Stimulated activated naive B cell treated with anti-CD40 and anti-IgM and Interleukin-4, amounts not matched to agents 10 μg/mL and 1 μg/mL and 100 μg/mL, for 72 hours (primary cell): ENCODE data around the gene KCNRG.
A peak's percentile ranks its signal among the peaks of the same experiment; 100 is the strongest.

ENCODE experiments used
- ATAC-seq, 2 donors: fragments of 150-1000 bp; cut with Tn5 transposase; replicated peaks; 2 replicates each; pipeline ENCODE4 v1.10.0; 2021; ENCODE audit warnings: moderate library complexity in 1 of 2
- DNase-seq: peaks from one replicate; pipeline ENCODE4 v3.0.0; 2021
- H3K27ac Mint-ChIP-seq: one replicate; pipeline ENCODE4 v1.8.0; 2022; ENCODE audit warnings: mild to moderate bottlenecking, mixed read lengths
- H3K27me3 Mint-ChIP-seq, 2 donors: one replicate each; pipeline ENCODE4 v1.8.0; 2022; ENCODE audit warnings: mixed read lengths in 2 of 2
- H3K36me3 Mint-ChIP-seq, 2 donors: one replicate each; pipeline ENCODE4 v1.8.0; 2022; ENCODE audit warnings: mixed read lengths in 2 of 2, mild to moderate bottlenecking in 1 of 2
- H3K4me1 Mint-ChIP-seq, 2 donors: one replicate each; pipeline ENCODE4 v1.8.0; 2022; ENCODE audit warnings: mixed read lengths in 2 of 2, mild to moderate bottlenecking in 1 of 2
- H3K4me3 Mint-ChIP-seq, 2 donors: one replicate each; pipeline ENCODE4 v1.8.0; 2022; ENCODE audit warnings: mild to moderate bottlenecking in 2 of 2, mixed read lengths in 2 of 2, moderate library complexity in 1 of 2
- H3K9me3 Mint-ChIP-seq, 2 donors: one replicate each; pipeline ENCODE4 v1.8.0; 2022; ENCODE audit warnings: mixed read lengths in 2 of 2, mild to moderate bottlenecking in 1 of 2

Gene KCNRG

DNA sequence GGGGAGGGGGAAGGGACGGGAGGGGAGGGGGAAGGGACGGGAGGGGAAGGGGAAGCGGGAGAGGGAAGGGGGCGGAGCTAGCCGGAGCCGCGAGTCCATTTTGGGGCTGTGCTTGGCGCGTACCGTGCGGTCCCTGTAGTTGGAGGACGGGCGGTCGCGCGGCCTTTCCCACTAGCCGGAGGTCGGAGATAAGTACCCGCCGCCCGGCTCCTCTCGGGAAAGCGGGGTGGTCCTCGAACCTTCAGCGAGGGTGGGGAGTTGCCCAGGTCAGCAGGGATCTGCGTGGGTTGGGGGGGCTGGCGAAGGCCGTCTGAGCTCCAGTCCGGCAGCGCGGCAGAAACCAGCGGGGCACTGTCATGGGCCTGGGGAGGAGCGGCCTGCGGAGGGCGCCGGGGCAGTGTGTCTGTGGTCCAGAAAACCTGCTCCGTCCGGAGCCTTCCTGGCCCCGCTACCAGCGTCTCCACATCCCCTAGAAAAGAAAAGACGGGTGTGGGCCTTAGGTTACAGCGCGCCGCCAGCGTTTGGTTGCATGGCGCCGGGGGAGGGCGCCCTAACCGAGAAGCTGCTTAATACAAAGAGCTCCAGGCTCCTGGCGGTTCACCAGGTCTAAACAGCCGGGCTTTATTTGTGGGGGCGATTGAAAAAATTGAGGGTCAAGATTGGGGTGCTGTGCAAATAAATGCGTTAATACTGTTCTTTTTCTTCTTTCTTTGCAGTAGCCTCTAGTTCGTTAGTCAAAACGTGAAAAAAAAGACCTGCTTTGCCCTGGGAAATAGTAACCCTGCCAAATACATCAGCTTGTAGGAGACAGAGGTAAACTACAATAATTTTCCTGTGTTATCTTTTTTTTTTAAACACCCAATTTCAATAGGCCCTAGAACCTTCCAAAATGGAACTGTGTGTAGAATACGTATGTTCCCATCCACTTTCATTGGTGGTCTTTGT is 18.0 kb upstream of the KCNRG start, which contains the start of gene TRIM13:
TRIM13 (plus strand) TSS at position 92 of the 945 bp plus-strand sequence. CDS start 14,899 bp downstream, outside the sequence.
- Mint-ChIP-seq H3K4me3 (peak within 1 kb of the TSS; percentile 85 to 96), H3K27me3 (no peaks in the 10 kb centered on the region), H3K4me1 (peaks cover 20 to 44% of the 10 kb centered on the region in 2 donors), H3K36me3 (peaks cover 16 to 20% of the 10 kb centered on the region in 2 donors), H3K27ac (peak within 1 kb of the TSS; percentile 99), H3K9me3 (no peaks in the 10 kb centered on the region)
- peak; percentile 82 to 84 for ATAC-seq
- DNase-seq = peak; percentile 79

DNA sequence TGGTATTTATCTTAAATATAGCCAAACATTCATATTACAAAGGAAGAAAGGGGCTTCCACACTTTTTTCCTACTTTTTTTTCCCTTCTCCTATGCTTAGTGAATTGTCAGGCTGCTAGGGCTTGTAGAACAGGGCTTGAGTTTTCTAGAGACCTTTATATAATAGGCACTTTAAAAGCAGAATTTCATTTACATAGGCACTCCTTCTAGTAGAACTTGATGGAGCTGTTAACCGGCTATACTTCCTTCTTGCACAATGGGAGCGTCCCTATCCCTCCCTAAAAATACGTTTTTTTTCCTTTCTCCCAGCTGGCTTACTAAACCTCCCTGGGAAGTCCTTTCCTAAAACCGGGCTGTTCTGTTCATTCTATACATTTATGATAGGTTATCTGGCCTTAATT is 17.3 kb upstream of the KCNRG start:
- peak overlapping the region; percentile 85 to 96 for H3K4me3 Mint-ChIP-seq
- no peaks in the 10 kb centered on the region for H3K9me3 Mint-ChIP-seq
- H3K36me3 Mint-ChIP-seq = peaks cover 16 to 20% of the 10 kb centered on the region in 2 donors
- no peak for DNase-seq
- H3K27me3 Mint-ChIP-seq = no peaks in the 10 kb centered on the region
- no peak for ATAC-seq
- peak overlapping the region; percentile 82 for H3K27ac Mint-ChIP-seq
- H3K4me1 Mint-ChIP-seq = peaks cover 20 to 51% of the 10 kb centered on the region in 2 donors

DNA sequence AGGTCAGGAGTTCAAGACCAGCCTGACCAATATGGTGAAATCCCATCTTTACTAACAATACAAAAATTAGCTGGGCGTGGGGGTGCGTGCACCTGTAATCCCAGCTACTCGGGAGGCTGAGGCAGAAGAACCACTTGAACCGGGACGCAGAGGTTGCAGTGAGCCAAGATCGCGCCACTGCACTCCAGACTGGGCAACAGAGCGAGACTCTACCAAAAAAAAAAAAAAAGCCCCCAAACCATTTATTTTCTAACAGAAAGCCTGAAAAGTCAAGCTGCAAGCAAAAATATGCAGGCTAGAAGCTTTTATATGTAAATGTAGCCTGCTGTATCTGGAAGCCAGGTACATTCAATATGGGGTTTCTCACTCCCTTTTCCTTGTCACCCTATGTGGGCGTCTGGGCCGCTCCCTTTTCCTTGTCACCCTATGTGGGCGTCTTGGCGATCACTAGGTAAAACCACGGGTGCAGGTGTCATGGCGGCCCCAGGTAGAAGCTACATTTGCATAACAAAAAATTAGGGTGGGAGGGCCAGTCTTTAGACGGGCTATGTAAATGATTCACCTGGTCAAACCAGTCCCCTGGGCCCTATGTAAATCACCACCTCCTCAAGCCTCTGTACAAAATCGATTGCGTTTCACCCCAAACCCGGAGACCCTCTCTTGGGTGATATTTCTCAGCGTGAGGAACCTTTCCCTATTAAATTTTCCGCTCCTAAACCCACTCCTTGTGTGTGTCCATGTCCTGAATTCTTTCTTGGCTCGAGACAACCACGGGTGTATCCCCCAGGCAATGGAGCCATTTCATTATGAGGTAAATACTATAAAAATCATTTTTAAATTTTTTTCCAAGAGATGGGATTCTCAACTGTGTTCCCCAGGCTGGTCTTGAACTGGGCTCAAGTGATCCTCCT is 16.3 kb upstream of the KCNRG start:
- Mint-ChIP-seq H3K27ac (peak overlapping the region; percentile 62), H3K4me3 (peak overlapping the region; percentile 85 to 96), H3K4me1 (peaks cover 20 to 53% of the 10 kb centered on the region in 2 donors)

DNA sequence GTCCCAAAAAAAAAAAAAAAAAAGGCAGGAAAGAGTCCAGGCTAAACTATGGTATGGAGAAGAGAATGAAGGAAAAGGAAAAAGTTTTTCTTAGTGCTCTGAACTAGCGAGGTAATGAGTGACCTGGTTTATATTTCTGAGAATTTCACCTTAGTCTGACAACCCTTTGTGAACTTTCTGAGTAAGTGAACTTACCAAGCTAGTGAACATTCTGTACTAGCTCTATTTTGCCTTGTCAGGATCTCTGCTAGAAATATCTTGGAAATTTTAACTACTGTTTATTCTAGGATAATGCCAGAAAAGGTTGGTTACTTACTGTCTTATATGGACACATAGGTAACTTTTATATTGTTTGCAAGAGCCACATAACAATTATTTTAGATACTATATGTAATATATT is 14.0 kb upstream of the KCNRG start:
- peak overlapping the region in 1 of 2 donors; percentile 11 for H3K4me3 Mint-ChIP-seq
- H3K27me3 Mint-ChIP-seq = no peaks in the 10 kb centered on the region
- no peak overlapping the region for H3K27ac Mint-ChIP-seq
- peaks cover 31 to 39% of the 10 kb centered on the region in 2 donors for H3K36me3 Mint-ChIP-seq
- no peak for ATAC-seq
- peaks cover 22 to 50% of the 10 kb centered on the region in 2 donors for H3K4me1 Mint-ChIP-seq
- no peak for DNase-seq
- peaks cover 0 to 5% of the 10 kb centered on the region in 2 donors for H3K9me3 Mint-ChIP-seq

More for the DNA sequence above, 16.3 kb upstream of the KCNRG start:
- Mint-ChIP-seq H3K36me3 (peaks cover 16 to 21% of the 10 kb centered on the region in 2 donors), H3K27me3 (no peaks in the 10 kb centered on the region), H3K9me3 (no peaks in the 10 kb centered on the region)
- no peak for DNase-seq
- ATAC-seq = no peak

DNA sequence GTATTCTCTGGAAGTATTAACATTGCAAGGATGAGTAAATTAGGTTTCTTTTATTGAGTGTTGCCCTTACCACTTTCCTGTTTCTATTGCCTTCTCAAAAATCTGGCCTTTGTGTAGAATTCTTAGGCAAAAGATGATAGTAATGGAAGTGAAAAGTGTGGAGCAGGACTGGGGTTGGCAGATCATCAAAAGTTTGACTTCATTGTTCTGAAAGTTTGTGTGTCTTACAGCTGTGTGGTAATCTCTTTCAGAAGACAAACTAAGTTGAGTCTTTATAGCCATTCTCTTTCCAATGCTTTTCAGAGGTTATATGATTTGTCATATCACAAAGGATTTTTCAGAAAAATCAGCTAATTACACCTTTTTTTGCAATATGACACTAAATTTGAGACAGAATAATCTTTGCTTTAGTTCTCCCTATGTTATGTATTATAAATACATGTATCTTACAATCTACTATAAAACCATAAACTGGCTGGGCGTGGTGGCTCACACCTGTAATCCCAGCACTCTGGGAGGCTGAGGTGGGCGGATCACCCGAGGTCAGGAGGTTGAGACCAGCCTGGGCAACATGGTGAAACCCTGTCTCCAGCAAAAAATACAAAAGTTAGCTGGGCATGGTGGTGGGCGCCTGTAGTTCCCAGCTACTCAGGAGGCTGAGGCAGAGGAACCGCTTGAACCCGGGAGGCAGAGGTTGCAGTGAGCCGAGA is 8.7 kb upstream of the KCNRG start:
- H3K36me3 Mint-ChIP-seq = peaks cover 28 to 43% of the 10 kb centered on the region in 2 donors
- H3K27me3 Mint-ChIP-seq = no peaks in the 10 kb centered on the region
- peaks cover 13 to 20% of the 10 kb centered on the region in 2 donors for H3K4me1 Mint-ChIP-seq
- peaks cover 0 to 5% of the 10 kb centered on the region in 2 donors for H3K9me3 Mint-ChIP-seq
- peak overlapping the region; percentile 45 for H3K27ac Mint-ChIP-seq
- DNase-seq (no peak), ATAC-seq (no peak)
- H3K4me3 Mint-ChIP-seq = no peak overlapping the region

DNA sequence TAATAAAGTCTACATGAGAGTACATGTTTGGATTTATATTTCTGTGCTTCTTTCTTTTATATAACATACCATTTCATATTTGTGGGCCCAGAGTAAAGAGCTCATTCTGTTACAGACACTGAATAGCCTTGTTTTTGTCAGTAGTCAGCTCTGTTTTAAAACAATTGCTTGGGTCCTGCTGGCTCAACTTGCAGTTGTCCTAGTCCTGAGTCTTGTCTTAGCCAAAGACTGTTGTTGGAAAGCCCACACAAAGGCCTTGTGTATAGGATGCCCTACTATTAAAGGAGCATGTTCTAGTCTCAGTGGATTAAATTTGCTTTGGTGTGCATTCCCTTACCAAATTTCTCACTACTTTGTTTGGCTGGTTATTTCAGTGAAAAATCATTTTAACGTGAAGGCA is 3.8 kb upstream of the KCNRG start:
- Mint-ChIP-seq H3K4me3 (no peak overlapping the region), H3K36me3 (peaks cover 38 to 59% of the 10 kb centered on the region in 2 donors), H3K27me3 (no peaks in the 10 kb centered on the region), H3K9me3 (no peaks in the 10 kb centered on the region), H3K4me1 (peaks cover 14 to 30% of the 10 kb centered on the region in 2 donors), H3K27ac (peak overlapping the region; percentile 47)
- ATAC-seq (no peak), DNase-seq (no peak)

DNA sequence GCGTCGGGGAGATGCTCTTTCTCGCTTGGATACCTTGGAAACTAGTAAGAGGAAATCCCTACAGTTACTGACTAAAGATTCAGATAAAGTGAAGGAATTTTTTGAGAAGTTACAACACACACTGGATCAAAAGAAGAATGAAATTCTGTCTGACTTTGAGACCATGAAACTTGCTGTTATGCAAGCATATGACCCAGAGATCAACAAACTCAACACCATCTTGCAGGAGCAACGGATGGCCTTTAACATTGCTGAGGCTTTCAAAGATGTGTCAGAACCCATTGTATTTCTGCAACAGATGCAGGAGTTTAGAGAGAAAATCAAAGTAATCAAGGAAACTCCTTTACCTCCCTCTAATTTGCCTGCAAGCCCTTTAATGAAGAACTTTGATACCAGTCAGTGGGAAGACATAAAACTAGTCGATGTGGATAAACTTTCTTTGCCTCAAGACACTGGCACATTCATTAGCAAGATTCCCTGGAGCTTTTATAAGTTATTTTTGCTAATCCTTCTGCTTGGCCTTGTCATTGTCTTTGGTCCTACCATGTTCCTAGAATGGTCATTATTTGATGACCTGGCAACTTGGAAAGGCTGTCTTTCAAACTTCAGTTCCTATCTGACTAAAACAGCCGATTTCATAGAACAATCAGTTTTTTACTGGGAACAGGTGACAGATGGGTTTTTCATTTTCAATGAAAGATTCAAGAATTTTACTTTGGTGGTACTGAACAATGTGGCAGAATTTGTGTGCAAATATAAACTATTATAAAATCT is 2.7 kb upstream of the KCNRG start:
- Mint-ChIP-seq H3K4me1 (peaks cover 14 to 29% of the 10 kb centered on the region in 2 donors), H3K4me3 (no peak overlapping the region), H3K27me3 (no peaks in the 10 kb centered on the region), H3K9me3 (no peaks in the 10 kb centered on the region), H3K36me3 (peaks cover 34 to 58% of the 10 kb centered on the region in 2 donors), H3K27ac (peak overlapping the region; percentile 14)
- ATAC-seq = no peak
- no peak for DNase-seq

DNA sequence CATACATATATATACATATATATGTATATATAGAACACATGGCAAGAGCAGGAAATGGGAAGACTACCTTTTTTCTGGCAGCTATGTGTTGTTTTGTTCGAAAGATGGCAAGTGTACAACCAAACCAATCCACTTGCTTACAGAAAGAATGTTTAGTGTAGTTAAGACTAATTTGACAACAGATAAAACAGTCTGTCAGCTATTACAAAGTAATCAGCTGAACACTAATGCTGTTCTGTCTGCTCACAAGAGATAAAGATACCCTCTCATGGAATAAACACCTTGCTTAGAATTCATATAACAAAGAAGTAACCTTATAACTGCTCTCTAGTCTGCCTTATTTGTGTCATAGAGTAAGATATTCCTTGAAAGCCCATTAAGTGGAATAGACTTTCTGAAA is 858 bp upstream of the KCNRG start:
- peaks cover 39 to 67% of the 10 kb centered on the region in 2 donors for H3K36me3 Mint-ChIP-seq
- no peaks in the 10 kb centered on the region for H3K27me3 Mint-ChIP-seq
- no peak overlapping the region for H3K27ac Mint-ChIP-seq
- DNase-seq (no peak), ATAC-seq (no peak)
- H3K9me3 Mint-ChIP-seq = no peaks in the 10 kb centered on the region
- peaks cover 18 to 41% of the 10 kb centered on the region in 2 donors for H3K4me1 Mint-ChIP-seq
- H3K4me3 Mint-ChIP-seq = no peak overlapping the region

DNA sequence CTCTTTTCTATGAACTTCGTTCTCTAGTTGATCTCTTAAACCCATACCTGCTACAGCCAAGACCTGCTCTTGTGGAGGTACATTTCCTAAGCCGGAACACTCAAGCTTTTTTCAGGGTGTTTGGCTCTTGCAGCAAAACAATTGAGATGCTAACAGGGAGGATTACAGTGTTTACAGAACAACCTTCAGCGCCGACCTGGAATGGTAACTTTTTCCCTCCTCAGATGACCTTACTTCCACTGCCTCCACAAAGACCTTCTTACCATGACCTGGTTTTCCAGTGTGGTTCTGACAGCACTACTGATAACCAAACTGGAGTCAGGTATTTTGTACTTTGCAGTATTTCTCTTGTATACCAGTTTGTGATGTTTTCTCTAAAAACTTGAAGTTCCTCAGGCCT is 506 bp downstream of the KCNRG start:
- DNase-seq = no peak
- no peaks in the 10 kb centered on the region for H3K27me3 Mint-ChIP-seq
- no peaks in the 10 kb centered on the region for H3K9me3 Mint-ChIP-seq
- no peak overlapping the region for H3K4me3 Mint-ChIP-seq
- peaks cover 18 to 46% of the 10 kb centered on the region in 2 donors for H3K4me1 Mint-ChIP-seq
- H3K36me3 Mint-ChIP-seq = peaks cover 38 to 63% of the 10 kb centered on the region in 2 donors
- ATAC-seq = no peak
- H3K27ac Mint-ChIP-seq = no peak overlapping the region

DNA sequence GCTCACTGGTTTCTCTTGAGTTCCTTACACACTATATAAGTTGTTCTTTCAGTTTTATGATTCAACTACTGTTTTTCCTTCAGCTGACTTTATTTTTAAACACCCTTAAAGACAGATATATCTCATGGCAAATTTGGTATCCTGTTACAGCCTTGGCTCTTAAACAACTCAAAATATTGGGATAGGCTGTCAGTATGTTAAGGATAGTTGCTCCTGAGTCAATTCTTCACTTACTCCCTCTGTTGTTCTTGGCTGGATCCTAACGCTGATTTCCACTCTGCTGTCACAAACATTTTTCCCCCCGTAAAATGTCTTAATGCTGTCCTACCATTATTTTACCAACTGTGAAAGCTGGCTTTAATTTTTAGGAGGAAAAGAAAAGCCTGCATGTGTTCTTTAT is 1.2 kb downstream of the KCNRG start:
- no peak for ATAC-seq
- Mint-ChIP-seq H3K4me1 (peaks cover 18 to 46% of the 10 kb centered on the region in 2 donors), H3K27ac (no peak overlapping the region), H3K9me3 (no peaks in the 10 kb centered on the region), H3K4me3 (no peak overlapping the region), H3K27me3 (no peaks in the 10 kb centered on the region), H3K36me3 (peaks cover 38 to 56% of the 10 kb centered on the region in 2 donors)
- no peak for DNase-seq

DNA sequence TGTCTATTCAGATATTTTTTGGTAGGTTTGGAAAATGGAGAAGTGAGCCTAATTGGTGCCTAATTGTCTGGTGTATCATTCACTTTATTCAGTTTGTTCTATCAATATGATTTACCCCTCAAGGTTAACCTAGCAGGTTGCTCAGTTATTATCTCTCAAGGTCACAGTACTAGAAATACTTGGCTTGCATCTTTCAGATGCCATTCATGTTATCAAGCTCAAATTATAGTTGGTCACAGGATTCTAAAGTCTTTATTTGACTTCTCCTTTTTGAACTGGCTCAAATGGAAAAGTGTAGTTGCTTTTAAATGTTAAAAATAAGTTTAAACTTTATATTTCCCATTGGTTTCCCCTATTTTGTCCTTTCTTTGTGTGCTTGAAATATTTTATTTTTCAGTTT is 2.6 kb downstream of the KCNRG start:
- no peaks in the 10 kb centered on the region for H3K27me3 Mint-ChIP-seq
- DNase-seq = no peak
- H3K4me1 Mint-ChIP-seq = peaks cover 16 to 38% of the 10 kb centered on the region in 2 donors
- ATAC-seq = no peak
- no peak overlapping the region for H3K27ac Mint-ChIP-seq
- H3K9me3 Mint-ChIP-seq = no peaks in the 10 kb centered on the region
- H3K4me3 Mint-ChIP-seq = no peak overlapping the region
- H3K36me3 Mint-ChIP-seq = peaks cover 31 to 42% of the 10 kb centered on the region in 2 donors

DNA sequence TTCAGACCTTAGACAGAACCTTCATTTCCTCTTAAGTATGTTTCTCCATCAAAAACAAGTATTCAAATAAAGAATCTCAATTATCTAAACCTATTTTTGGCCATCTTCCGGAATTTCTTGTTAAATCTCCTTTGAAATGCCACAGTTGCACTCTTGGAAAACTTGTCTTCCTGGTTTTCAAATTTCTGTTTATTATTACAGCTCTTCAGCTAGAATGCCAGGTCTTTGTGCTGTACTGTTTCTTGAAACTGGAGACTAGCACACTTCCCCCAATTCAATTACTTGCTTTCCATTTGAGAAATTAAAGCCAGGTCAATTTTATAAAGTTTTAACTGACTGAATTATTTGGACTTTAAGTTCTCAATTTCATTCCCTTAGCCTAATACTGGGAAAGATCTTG is 10.2 kb downstream of the KCNRG start:
- Mint-ChIP-seq H3K4me3 (no peak overlapping the region), H3K36me3 (peaks cover 25 to 33% of the 10 kb centered on the region in 2 donors), H3K27me3 (no peaks in the 10 kb centered on the region), H3K27ac (no peak overlapping the region), H3K9me3 (no peaks in the 10 kb centered on the region), H3K4me1 (peaks cover 15 to 51% of the 10 kb centered on the region in 2 donors)
- no peak for DNase-seq
- no peak for ATAC-seq
